UCSD-AML1 (cell line): ENCODE data around the gene KRCC1.
"Not testable (repeated sequence)": the region's sequence is repeated elsewhere in the genome, so short reads cannot be mapped to it uniquely, and the experiment has no call there.

Experiments
- DNase-seq: peaks from one replicate; lab custom pipeline; 2025; ENCODE audit not compliant: unreplicated experiment; lab: John Stamatoyannopoulos, UW

Gene KRCC1

GRCh38 chr2:88003074-88003755, 52.4 kb downstream of the KRCC1 start:
- no peak for DNase-seq

- no peak for DNase-seq
Measured at GRCh38 chr2:88002359-88002707, 53.2 kb downstream of the KRCC1 start.

DNA sequence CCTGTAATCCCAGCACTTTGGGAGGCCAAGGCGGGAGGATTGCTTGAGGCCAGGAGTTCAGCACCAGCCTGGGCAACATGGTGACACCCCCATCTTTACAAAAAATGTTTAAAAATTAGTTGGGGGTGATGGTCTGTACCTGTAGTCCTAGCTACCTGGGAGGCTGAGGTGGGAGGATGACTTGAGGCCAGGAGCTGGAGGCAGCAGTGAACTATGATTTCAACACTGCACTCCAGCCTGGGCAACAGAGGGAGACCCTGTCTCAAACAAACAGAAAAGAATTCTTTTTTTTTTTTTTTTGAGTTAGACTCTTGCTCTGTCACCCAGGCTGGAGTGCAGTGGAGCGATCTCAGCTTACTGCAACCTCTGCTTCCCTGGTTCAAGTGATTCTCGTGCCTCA, 55.1 kb downstream of the KRCC1 start:
- DNase-seq: not testable (repeated sequence)

DNA sequence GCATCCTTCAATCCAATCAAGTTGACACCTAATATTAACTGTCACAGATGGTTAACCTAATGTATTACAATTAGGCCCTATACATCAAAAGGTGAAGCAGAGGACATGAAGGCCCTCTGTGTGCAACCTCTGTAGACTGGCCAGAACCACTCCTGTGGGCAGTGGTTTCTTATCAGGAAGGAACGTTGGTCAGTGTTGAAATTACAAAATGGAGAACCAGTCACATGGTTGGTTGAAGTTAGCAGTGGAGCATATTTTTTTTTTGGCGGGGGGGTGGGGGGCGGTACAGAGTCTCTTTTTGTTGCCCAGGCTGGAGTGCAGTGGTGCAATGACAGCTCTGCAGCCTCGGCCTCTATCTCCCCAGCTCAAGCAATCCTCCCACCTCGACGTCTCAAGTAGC, 59.0 kb downstream of the KRCC1 start:
- DNase-seq: no peak

DNA sequence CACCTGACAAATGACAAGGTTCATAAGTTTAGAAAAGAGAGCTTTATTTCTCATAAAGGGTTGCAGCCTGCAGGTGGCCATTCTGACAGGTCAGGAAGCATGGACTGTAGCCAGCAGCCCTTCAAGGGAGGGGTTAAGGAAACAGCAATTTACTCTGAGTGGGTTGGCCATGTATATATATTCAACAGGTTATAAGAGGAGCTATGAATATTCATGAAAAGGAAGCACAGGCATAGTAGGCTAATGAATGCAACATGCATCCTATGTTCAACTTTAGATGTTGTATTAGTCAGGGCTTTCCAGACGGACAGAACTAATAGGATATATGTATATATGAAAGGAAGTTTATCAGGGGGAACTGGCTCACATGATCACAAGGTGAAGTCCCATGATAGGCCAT, 59.8 kb downstream of the KRCC1 start:
- DNase-seq: no peak

DNA sequence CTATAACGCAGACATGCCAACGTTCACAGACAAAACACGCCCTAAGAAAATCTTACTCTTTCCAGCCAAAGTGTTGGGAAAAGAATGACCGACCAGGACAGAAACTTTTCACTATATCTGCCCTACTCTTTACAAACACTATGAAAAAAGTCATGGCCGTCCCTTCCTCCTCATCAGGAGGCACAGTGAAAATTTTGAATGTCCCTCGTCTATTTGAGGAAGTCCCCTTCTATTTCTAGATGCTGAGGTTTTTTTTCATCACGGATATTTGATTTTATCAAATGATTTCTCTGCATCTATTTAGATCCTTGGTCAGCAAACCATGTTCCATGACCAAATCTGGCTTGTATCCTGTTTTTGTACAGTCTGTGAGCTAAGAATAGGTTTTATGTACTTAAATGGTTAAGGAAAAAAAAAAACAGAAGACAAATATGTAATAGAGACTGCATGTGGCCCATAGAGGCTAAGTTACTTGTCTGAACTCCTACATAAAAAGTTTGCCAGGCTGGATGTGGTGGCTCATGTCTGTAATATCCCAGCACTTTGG, 61.2 kb downstream of the KRCC1 start:
- DNase-seq: not testable (repeated sequence)

- DNase-seq: not testable (repeated sequence)
Measured at GRCh38 chr2:87992569-87992968, 63.0 kb downstream of the KRCC1 start.

GRCh38 chr2:87987473-87987872, 68.1 kb downstream of the KRCC1 start:
- not testable (repeated sequence) for DNase-seq

GRCh38 chr2:87985902-87986301, 69.7 kb downstream of the KRCC1 start:
- DNase-seq: not testable (repeated sequence)

DNA sequence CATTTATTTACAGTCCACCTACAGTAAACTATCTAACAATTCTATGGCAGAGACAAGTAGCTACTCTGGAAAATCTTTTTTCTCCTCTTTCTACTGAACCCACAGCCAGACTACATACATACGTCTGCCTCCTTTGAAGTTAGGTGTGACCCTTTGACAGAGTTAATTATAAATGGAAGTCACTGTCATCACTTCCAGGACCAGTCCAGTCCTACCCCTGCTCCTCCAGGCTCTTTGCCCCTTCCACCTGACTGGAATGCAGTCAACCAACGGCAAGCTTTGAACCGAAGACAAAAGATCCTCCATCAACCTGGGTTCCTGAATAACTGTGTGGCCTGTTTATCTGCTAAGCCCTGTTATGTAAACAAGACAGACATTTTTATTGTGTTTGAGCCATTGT, 74.4 kb downstream of the KRCC1 start:
- DNase-seq: not testable (repeated sequence)
